NCI-H1105 treated with DMSO at 0.1 percent for 48 hours (cell line): ENCODE data around the gene RNF39.
"Not testable (repeated sequence)": the region's sequence is repeated elsewhere in the genome, so short reads cannot be mapped to it uniquely, and the experiment has no call there.

ENCODE experiments used
- DNase-seq: peaks from one replicate; lab custom pipeline; 2025; lab: John Stamatoyannopoulos, UW

The RNF39 gene

GRCh38 chr6:30062471-30063178 is 12.9 kb downstream of the RNF39 start:
- DNase-seq: no peak

GRCh38 chr6:30061858-30062458 is 13.6 kb downstream of the RNF39 start:
- no peak for DNase-seq

DNA sequence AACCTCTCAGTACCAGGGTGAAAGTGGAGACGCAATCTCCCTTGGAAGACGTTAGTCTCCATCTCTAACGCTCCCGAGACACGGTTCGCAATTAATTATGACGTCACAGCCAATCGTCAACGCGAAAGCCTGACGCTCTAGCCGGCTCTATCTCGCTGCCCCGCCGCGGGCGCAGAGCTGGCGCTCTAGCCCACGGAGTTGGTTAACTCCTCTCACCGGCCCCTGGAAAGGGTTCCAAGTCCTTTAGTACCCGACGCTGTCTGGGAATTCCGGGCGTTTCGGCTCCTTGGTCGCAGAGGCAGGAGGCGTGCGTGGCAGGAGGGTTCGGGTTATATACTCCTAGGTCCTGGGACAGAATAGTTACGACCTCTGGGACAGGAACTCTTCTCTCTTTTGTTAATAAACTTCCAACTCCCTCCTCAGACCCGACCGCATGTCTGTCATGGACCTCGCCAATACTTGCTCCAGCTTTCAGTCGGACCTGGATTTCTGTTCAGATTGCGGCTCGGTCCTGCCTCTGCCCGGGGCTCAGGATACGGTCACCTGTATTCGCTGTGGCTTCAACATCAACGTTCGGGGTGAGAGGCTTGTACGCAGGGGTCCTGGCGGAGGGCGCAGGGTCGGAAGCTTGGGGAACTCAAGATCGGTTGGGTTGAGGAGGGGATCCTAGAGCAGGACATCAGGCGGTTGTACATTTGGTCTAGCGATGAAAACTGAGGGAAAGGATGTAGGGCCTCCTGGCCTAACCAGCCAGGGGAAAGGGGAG is 14.3 kb downstream of the RNF39 start, which contains the start of gene POLR1H:
POLR1H (plus strand) TSS at position 174 of the 766 bp plus-strand sequence; CDS start at position 434, 260 bp downstream.
- peak; percentile 96 for DNase-seq

DNA sequence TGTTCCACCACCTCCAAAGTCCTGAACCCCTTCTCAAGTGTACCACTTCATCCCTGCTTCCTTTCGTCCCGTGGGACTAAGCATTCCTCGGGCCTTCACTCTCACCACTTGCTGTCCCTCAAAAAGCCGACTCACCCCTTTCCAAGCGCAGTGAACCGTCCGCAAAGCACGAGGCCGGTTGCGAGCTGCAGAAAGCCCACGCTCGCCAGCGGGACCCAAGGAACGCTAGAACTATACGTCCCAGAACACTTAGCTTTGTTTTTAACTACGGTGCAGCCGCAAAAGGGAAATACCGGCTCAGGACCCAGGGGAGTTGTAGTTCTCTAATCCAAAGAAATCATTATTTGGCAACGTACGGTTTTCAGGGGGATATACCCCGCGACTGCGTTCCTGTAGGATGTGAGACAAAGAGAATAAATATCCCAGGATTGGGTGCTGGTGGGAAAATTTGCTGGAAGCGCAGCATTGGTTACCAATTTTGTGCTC is 14.9 kb downstream of the RNF39 start:
- no peak for DNase-seq

GRCh38 chr6:30055513-30055912 is 20.1 kb downstream of the RNF39 start:
- no peak for DNase-seq

DNA sequence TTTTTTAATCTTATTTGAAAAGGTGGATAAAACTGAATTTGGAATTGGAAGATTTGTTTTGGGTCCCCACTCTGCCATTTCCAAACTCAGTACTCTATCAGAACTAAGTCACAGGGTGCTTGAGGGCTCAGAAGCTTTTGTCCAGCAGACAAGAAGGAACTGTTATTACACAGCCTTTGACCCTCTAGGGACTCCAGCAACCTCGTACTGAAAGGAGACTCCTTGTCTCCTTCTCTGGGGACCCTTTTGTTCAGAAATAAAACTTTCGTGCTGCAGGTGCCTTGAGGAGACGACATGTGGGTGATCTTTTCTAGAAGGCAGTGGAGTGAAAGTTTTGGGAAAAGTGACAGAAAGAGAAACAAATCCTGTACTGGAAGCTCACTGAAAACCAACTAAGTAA is 21.9 kb downstream of the RNF39 start:
- DNase-seq: no peak

DNA sequence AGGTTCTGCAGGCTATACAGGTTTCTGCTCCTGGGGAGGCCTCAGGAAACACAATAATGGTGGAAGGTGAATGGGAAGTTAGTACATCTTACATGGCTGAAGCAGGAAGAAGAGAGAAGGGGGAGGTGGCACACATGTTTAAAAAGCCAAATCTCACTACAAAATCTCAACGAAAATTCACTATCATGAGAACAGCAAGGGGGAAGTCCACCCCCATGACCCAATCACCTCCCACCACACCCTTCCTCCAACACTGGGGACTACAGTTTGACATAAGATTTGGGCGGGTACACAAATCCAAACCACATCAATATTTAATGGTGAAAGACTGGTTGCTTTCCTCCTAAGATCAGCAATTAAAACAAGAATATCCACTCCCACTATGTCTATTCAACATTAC is 28.3 kb downstream of the RNF39 start:
- DNase-seq: no peak

- DNase-seq: no peak
Observed at GRCh38 chr6:30044630-30045029, 30.9 kb downstream of the RNF39 start.

GRCh38 chr6:30043744-30044143 is 31.8 kb downstream of the RNF39 start:
- no peak for DNase-seq

DNA sequence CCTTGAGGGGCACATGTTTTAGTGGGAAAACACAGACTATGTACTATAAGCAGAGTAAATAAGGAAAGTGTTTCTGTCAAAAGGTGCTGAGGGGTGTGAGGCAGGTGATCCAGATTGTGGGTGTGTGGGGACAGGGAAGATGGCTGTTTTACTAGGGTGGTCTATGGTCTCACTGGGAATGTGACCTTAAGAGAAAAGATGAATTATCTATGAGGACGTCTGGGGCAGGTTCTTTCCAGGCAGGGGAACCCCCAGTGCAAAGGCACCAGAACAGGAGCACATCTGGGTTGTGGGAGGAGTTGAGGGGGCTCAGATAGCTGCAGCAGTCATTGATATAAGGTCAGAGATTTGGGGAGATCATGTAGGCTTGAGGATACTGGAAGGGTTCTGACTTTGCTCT is 32.7 kb downstream of the RNF39 start:
- DNase-seq: no peak

- no peak for DNase-seq
Observed at GRCh38 chr6:30042476-30042875, 33.1 kb downstream of the RNF39 start.

- no peak for DNase-seq
Observed at GRCh38 chr6:30041821-30042220, 33.7 kb downstream of the RNF39 start.

GRCh38 chr6:30041221-30041620 is 34.3 kb downstream of the RNF39 start:
- no peak for DNase-seq

GRCh38 chr6:30037182-30037788 is 38.3 kb downstream of the RNF39 start:
- DNase-seq: no peak

- DNase-seq: no peak
Observed at GRCh38 chr6:30035784-30036183, 39.8 kb downstream of the RNF39 start.

DNA sequence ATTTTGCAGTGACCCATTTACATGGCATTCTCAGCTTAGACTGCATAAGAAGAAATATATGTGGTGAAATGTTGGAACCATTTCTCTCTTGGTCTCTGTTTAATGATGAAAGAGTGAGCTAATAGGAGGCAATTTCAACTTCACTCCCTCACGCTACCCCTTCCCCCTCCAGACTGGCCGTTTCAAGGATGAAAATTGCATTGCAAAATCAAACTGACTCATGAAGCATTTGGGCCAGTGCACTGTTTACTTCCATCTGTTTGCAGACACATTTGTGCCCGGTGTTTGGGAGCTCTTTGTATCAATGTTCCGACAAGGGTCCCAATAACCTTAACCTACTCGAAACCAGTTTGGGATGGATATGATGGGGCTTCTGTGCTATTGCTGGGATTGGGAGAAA is 42.1 kb downstream of the RNF39 start:
- not testable (repeated sequence) for DNase-seq

- DNase-seq: no peak
Observed at GRCh38 chr6:30031381-30031780, 44.2 kb downstream of the RNF39 start.

- no peak for DNase-seq
Observed at GRCh38 chr6:30029588-30029987, 46.0 kb downstream of the RNF39 start.

GRCh38 chr6:30025186-30025585 is 50.4 kb downstream of the RNF39 start:
- DNase-seq: no peak

- not testable (repeated sequence) for DNase-seq
Observed at GRCh38 chr6:30022712-30023111, 52.9 kb downstream of the RNF39 start.

DNA sequence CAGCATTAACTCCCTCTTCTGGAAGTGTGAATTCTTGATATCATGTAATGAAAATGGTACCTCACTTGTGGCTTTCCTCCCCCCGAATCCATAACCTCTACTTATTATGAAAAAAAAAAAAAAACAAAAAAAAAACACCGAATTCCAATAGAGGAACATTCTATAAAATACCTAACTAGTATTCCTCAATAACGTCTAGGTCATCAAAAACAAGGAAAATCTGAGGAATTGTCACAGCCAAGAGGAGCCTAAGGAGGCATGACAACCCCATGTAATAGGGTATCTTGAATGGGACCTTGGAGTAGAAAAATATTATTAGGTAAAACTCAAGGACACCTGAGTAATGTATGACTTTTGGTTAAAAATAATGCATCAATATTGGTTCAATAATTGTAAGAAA is 53.4 kb downstream of the RNF39 start:
- DNase-seq: no peak

DNA sequence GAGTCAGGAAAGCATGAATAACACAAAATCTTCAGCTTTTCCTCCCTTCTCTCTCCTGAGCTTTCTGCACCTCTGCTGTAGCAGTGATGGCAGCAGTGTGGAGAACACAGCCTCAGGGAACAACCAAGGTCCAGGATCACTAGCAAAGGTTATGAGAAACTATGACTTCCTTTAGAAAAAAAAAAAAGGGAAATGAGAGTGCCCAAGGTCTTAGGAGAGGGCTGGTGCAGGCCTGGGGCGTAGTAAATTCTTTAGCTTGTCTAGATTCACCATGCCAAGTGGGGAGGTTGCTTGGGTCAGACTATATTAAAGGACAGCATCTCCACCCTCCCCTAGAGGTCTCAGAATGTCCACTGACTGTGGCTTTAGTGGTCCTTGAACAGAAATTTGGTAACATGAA is 54.9 kb downstream of the RNF39 start:
- DNase-seq: no peak
